ENCODE results near the gene STIP1.

STIP1 gene

GRCh38 chr11:64185693-64186491 is at the start of gene STIP1:
Gene STIP1 (plus strand): TSS chr11:64186171. CDS start chr11:64186262, 91 bp downstream.
- DNase-seq (ENCODE audit: low read depth in 2 of 2), result peak; percentile 95 to 97

- no peak for DNase-seq (ENCODE audit: low read depth in 2 of 2)
Observed at GRCh38 chr11:64136765-64137441, 49.1 kb upstream of the STIP1 start.

GRCh38 chr11:64138398-64138797 is 47.6 kb upstream of the STIP1 start:
- DNase-seq (ENCODE audit: low read depth in 2 of 2), result no peak

- DNase-seq (ENCODE audit: low read depth in 2 of 2), result no peak
Observed at GRCh38 chr11:64139049-64139448, 46.9 kb upstream of the STIP1 start.

GRCh38 chr11:64140082-64140481 is 45.9 kb upstream of the STIP1 start:
- DNase-seq (ENCODE audit: low read depth in 2 of 2), result no peak

GRCh38 chr11:64141081-64141783 is 44.7 kb upstream of the STIP1 start:
- no peak for DNase-seq (ENCODE audit: low read depth in 2 of 2)

- no peak for DNase-seq (ENCODE audit: low read depth in 2 of 2)
Observed at GRCh38 chr11:64144587-64145472, 41.1 kb upstream of the STIP1 start.

GRCh38 chr11:64146036-64146955 is 39.7 kb upstream of the STIP1 start:
- DNase-seq (ENCODE audit: low read depth in 2 of 2), result peak in 1 of 2 donors; percentile 29

- DNase-seq (ENCODE audit: low read depth in 2 of 2), result peak; percentile 42 to 62
Observed at GRCh38 chr11:64148226-64148916, 37.6 kb upstream of the STIP1 start.

- DNase-seq (ENCODE audit: low read depth in 2 of 2), result no peak
Observed at GRCh38 chr11:64148917-64149617, 36.9 kb upstream of the STIP1 start.

GRCh38 chr11:64150051-64150450 is 35.9 kb upstream of the STIP1 start:
- no peak for DNase-seq (ENCODE audit: low read depth in 2 of 2)

GRCh38 chr11:64150481-64151239 is 35.3 kb upstream of the STIP1 start:
- DNase-seq (ENCODE audit: low read depth in 2 of 2), result no peak

GRCh38 chr11:64151337-64151736 is 34.6 kb upstream of the STIP1 start:
- no peak for DNase-seq (ENCODE audit: low read depth in 2 of 2)

- peak; percentile 49 to 52 for DNase-seq (ENCODE audit: low read depth in 2 of 2)
Observed at GRCh38 chr11:64152841-64153691, 32.9 kb upstream of the STIP1 start.

GRCh38 chr11:64153812-64154211 is 32.2 kb upstream of the STIP1 start:
- DNase-seq (ENCODE audit: low read depth in 2 of 2), result no peak

GRCh38 chr11:64156235-64157011 is 29.5 kb upstream of the STIP1 start:
- no peak for DNase-seq (ENCODE audit: low read depth in 2 of 2)

Measured in stimulated activated CD8-positive, alpha-beta memory T cell treated with anti-CD3 and anti-CD28 coated beads, Interleukin-7, amount 100 ng/mL, for 1 hour (primary cell).